ENCODE data around the gene FOXP2.

DNA sequence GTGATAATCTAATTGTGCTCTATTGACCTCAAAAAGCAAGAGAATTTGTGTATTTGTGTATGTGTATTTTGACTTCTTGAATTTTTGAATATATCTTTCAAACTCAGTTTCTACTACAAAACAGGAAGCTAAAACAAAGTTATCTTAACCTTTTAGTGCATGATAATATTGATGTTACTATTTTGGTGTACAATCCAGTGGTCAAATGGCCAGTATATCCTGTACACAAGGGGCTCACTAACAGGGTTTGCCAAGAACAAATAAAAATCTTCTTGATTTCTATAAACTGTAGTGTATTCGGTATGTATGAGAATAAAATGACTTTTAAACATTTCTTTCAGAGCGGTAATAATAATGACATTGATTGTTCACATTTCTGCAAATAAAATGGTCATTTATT is 69.6 kb downstream of the FOXP2 start:
- no peak for TF ChIP-seq PPARA (CRISPR knock-in tag; IDR thresholded peaks at IDR 0.05; ENCODE audit: borderline replicate concordance)
- TF ChIP-seq GLIS3 (CRISPR knock-in tag; IDR thresholded peaks at IDR 0.05) = no peak
- TF ChIP-seq ESRRG (CRISPR knock-in tag; IDR thresholded peaks at IDR 0.05) = no peak
- no peak for TF ChIP-seq RARB (CRISPR knock-in tag; IDR thresholded peaks at IDR 0.05)
- no peak for TF ChIP-seq BACH2 (CRISPR knock-in tag; IDR thresholded peaks at IDR 0.05; ENCODE audit: borderline replicate concordance)
- TF ChIP-seq SNAI2 (CRISPR knock-in tag; IDR thresholded peaks at IDR 0.05) = no peak
- TF ChIP-seq ARNTL (CRISPR knock-in tag; IDR thresholded peaks at IDR 0.05; ENCODE audit: borderline replicate concordance, low read depth) = no peak
- TF ChIP-seq ISL1 (CRISPR knock-in tag; IDR thresholded peaks at IDR 0.05) = no peak
- TF ChIP-seq, protein P1, sequence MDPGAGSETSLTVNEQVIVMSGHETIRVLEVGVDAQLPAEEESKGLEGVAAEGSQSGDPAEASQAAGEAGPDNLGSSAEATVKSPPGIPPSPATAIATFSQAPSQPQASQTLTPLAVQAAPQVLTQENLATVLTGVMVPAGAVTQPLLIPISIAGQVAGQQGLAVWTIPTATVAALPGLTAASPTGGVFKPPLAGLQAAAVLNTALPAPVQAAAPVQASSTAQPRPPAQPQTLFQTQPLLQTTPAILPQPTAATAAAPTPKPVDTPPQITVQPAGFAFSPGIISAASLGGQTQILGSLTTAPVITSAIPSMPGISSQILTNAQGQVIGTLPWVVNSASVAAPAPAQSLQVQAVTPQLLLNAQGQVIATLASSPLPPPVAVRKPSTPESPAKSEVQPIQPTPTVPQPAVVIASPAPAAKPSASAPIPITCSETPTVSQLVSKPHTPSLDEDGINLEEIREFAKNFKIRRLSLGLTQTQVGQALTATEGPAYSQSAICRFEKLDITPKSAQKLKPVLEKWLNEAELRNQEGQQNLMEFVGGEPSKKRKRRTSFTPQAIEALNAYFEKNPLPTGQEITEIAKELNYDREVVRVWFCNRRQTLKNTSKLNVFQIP (CRISPR knock-in tag; IDR thresholded peaks at IDR 0.05; ENCODE audit: borderline replicate concordance, low read depth) = no peak
- TF ChIP-seq, protein P2, sequence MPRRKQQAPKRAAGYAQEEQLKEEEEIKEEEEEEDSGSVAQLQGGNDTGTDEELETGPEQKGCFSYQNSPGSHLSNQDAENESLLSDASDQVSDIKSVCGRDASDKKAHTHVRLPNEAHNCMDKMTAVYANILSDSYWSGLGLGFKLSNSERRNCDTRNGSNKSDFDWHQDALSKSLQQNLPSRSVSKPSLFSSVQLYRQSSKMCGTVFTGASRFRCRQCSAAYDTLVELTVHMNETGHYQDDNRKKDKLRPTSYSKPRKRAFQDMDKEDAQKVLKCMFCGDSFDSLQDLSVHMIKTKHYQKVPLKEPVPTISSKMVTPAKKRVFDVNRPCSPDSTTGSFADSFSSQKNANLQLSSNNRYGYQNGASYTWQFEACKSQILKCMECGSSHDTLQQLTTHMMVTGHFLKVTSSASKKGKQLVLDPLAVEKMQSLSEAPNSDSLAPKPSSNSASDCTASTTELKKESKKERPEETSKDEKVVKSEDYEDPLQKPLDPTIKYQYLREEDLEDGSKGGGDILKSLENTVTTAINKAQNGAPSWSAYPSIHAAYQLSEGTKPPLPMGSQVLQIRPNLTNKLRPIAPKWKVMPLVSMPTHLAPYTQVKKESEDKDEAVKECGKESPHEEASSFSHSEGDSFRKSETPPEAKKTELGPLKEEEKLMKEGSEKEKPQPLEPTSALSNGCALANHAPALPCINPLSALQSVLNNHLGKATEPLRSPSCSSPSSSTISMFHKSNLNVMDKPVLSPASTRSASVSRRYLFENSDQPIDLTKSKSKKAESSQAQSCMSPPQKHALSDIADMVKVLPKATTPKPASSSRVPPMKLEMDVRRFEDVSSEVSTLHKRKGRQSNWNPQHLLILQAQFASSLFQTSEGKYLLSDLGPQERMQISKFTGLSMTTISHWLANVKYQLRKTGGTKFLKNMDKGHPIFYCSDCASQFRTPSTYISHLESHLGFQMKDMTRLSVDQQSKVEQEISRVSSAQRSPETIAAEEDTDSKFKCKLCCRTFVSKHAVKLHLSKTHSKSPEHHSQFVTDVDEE (CRISPR knock-in tag; IDR thresholded peaks at IDR 0.05) = no peak
- TF ChIP-seq ZNF70 (CRISPR knock-in tag; IDR thresholded peaks at IDR 0.05) = no peak
- TF ChIP-seq ZFP30 (CRISPR knock-in tag; IDR thresholded peaks at IDR 0.05) = no peak
